OCI-LY3 (cell line): Measurements from ENCODE around the gene FBXL4.
A peak's percentile ranks its signal among the peaks of the same experiment; 100 is the strongest.

Source experiments
- H2AFZ ChIP-seq: fragments of 200-600, 300-600 bp; shearing (Covaris generic); 2 replicates; pipeline ENCODE4 v1.6.0; 2014; ENCODE audit warnings: antibody characterized with exemption, low read depth, low read length
- H3K27ac ChIP-seq: fragments of 200-600, 300-600 bp; sonication (generic); 2 replicates; pipeline ENCODE4 v1.5.1; 2014; ENCODE audit warnings: mild to moderate bottlenecking, low read length, moderate library complexity, mixed read lengths
- H3K27me3 ChIP-seq: fragments of 200-600, 300-600 bp; sonication (generic); 2 replicates; pipeline ENCODE4 v1.6.1; 2014; ENCODE audit warnings: low read depth, low read length, mixed read lengths
- H3K36me3 ChIP-seq: fragments of 200-600, 300-600 bp; sonication (generic); replicated peaks from 2 replicates; pipeline ENCODE3; 2014; ENCODE audit warnings: low read depth, low read length, mixed read lengths
- H3K4me1 ChIP-seq: fragments of 300-600, 200-600 bp; sonication (generic); 2 replicates; pipeline ENCODE4 v1.6.1; 2014; ENCODE audit warnings: low read length, mixed read lengths
- H3K4me2 ChIP-seq: fragments of 200-600, 300-600 bp; sonication (generic); 2 replicates; pipeline ENCODE4 v1.6.1; 2014; ENCODE audit warnings: low read length, mixed read lengths
- H3K4me3 ChIP-seq: fragments of 300-600, 200-600 bp; sonication (generic); 2 replicates; pipeline ENCODE4 v1.5.1; 2014; ENCODE audit warnings: antibody characterized with exemption, mild to moderate bottlenecking, low read length, moderate library complexity
- H3K79me2 ChIP-seq: fragments of 300-600, 200-600 bp; shearing (Covaris generic); 2 replicates; pipeline ENCODE4 v1.6.1; 2014; ENCODE audit warnings: mild to moderate bottlenecking, low read length, mixed read lengths
- H3K9ac ChIP-seq: fragments of 300-600, 200-600 bp; shearing (Covaris generic); 2 replicates; pipeline ENCODE4 v1.6.0; 2014; ENCODE audit warnings: mild to moderate bottlenecking, low read length, moderate library complexity
- H3K9me3 ChIP-seq: fragments of 200-600, 300-600 bp; shearing (Covaris generic); 2 replicates; pipeline ENCODE4 v1.6.1; 2014; ENCODE audit warnings: low read length, mixed read lengths; ENCODE audit not compliant: insufficient read depth
- H4K20me1 ChIP-seq: fragments of 200-600, 300-600 bp; sonication (generic); 2 replicates; pipeline ENCODE4 v1.6.1; 2016; ENCODE audit warnings: low read length, mixed read lengths; ENCODE audit not compliant: insufficient read depth
- EZH2phosphoT487 ChIP-seq: fragments of 200-600 bp; shearing (Covaris generic); IDR thresholded peaks from 2 replicates; pipeline ENCODE4 v1.6.1; 2018; ENCODE audit warnings: antibody characterized with exemption, mixed run types, low read depth
- TF ChIP-seq, protein P1 (sequence below): fragments of 200-600, 300-600 bp; sonication (generic); IDR thresholded peaks from 2 replicates; pipeline ENCODE4 v1.5.1; 2014; ENCODE audit warnings: antibody characterized with exemption, low read length, low read depth

FBXL4 gene

DNA sequence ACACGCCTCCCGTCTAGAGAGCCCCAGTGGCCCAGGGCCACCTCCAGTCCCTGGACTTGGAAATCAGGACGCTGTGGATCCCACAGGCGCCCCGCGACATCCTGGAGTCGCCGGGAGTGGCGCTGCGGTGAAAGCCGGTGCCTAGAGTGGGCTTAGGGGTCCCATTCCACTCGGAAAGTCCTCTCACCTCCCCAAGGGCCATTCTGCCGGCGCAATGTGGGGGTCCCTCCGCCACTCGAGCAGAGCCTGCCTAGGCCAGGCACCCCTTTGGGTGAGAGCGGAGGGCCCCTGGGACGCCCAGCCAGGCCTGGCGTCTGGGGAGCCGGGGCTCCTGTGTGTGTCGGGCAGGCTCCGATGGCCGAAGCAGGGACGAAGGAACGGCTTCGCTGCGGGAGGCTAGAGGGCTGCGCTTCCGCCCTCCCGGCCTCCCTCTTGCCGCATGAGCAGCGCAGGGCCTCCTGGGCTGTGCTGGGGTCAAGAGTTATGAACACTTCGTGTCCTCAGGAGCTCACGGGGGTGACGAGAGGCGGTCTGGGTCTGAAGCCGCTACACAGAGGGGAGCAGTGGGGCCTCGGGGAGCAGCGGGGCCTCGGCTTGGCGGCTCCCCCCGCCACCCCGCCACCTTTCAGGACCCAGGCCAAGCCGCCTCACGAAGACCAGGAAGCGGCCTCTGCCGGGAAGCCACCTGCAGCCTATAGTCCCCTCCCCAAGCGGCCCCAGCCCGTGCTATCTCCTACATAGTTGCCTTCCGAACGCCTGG, 99.8 kb downstream of the FBXL4 start:
- Histone ChIP-seq H3K4me1 (no peaks in the 10 kb centered on the region), H3K9me3 (no peaks in the 10 kb centered on the region), H3K36me3 (no peaks in the 10 kb centered on the region), H3K27ac (no peak overlapping the region), H4K20me1 (no peaks in the 10 kb centered on the region), H3K79me2 (no peaks in the 10 kb centered on the region), H3K27me3 (no peaks in the 10 kb centered on the region), H3K4me3 (no peak overlapping the region), H2AFZ (no peak overlapping the region), H3K9ac (no peak overlapping the region), H3K4me2 (no peak overlapping the region)
- TF ChIP-seq EZH2phosphoT487: no peak
- TF ChIP-seq, protein P1, sequence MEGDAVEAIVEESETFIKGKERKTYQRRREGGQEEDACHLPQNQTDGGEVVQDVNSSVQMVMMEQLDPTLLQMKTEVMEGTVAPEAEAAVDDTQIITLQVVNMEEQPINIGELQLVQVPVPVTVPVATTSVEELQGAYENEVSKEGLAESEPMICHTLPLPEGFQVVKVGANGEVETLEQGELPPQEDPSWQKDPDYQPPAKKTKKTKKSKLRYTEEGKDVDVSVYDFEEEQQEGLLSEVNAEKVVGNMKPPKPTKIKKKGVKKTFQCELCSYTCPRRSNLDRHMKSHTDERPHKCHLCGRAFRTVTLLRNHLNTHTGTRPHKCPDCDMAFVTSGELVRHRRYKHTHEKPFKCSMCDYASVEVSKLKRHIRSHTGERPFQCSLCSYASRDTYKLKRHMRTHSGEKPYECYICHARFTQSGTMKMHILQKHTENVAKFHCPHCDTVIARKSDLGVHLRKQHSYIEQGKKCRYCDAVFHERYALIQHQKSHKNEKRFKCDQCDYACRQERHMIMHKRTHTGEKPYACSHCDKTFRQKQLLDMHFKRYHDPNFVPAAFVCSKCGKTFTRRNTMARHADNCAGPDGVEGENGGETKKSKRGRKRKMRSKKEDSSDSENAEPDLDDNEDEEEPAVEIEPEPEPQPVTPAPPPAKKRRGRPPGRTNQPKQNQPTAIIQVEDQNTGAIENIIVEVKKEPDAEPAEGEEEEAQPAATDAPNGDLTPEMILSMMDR: no peak

DNA sequence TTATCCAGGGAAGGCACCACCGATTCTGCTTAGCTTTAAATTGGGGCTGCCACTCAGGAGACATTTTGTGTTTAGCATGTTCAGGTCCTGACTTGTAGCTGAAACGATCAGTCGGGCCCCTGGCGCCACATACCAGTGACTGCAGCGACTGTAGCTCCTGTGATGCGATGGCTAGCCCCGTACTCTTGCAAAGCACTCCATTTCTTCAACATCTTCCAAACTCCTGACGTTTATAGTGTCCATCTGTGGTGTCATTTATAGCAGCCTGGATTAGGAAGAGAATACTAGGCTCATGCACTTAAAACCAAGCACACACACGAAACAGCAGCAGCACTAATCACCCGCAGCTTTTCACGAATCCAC, 100.3 kb downstream of the FBXL4 start:
- no peaks in the 10 kb centered on the region for H3K27me3 ChIP-seq
- no peak overlapping the region for H3K4me2 ChIP-seq
- H3K4me1 ChIP-seq: no peaks in the 10 kb centered on the region
- TF ChIP-seq EZH2phosphoT487: no peak
- TF ChIP-seq, protein P1: no peak
- no peak overlapping the region for H3K9ac ChIP-seq
- H2AFZ ChIP-seq: no peak overlapping the region
- no peak overlapping the region for H3K4me3 ChIP-seq
- H3K9me3 ChIP-seq: no peaks in the 10 kb centered on the region
- no peaks in the 10 kb centered on the region for H4K20me1 ChIP-seq
- H3K36me3 ChIP-seq: no peaks in the 10 kb centered on the region
- no peak overlapping the region for H3K27ac ChIP-seq
- H3K79me2 ChIP-seq: no peaks in the 10 kb centered on the region

DNA sequence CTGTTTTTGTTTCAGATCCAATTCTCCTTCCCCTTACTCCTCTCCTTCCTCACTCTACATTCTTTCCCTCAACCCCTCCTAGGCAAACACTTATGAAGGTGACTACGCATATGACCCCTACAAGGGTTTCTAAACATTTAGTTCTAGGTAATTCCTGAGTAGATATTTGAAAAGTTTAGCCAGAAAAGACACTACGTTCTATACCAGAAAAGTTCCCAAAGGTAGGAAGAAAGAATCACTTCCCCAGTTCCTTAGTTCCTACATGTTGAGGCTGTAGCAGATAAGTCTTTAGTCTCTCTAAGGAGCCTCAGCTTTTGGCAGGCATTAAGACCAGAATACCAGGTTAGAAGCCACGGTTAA, 101.7 kb downstream of the FBXL4 start:
- Histone ChIP-seq H3K4me2 (0 out of 2 replicates have a peak overlapping the region, but pooled peaks have one; percentile 96), H3K4me3 (no peak overlapping the region), H3K4me1 (no peaks in the 10 kb centered on the region), H3K9me3 (no peaks in the 10 kb centered on the region), H3K27me3 (no peaks in the 10 kb centered on the region), H3K79me2 (no peaks in the 10 kb centered on the region), H3K27ac (no peak overlapping the region), H4K20me1 (no peaks in the 10 kb centered on the region), H2AFZ (no peak overlapping the region), H3K9ac (no peak overlapping the region), H3K36me3 (no peaks in the 10 kb centered on the region)
- no peak for TF ChIP-seq EZH2phosphoT487
- TF ChIP-seq, protein P1: no peak

DNA sequence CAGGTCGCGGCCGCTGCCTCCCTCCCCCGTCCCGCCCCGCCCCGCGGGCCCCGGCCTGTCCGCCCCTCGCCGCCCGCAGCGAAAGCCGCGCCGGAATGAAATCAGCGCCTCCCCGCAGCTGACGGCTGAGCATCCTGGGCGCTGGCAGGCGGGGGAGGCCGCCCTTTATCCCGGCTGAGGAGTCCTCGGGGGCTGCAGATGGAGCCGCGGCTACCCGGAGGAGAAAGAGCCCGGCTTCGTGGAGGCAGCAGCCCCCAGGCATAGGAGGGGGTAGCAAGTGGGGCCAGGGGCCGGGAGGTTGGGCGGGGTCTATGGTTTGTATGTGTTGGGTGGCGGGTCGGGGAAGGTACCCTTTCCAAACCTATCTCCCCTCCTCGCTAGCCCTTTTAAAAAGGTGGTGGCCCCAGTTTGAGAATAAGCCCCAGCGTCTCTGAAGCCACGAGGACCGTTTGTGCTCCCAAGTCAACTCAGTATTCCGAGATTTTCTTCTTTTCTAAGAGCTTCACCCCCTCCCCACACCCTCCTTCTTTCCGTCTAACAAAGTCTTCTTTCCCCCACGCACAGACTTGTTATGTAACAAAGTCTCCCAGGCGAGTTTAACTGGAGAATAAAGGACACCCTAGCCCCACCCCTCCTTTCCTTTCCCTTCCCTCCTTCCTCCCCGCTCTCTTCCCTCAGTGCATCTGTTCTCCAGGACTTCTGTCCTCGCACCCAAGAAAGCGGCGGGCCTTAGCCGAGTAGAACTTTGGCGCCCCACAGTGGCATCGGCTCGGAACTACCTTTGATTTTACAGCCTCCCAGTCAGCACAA, 102.3 kb downstream of the FBXL4 start:
- Histone ChIP-seq H3K79me2 (no peaks in the 10 kb centered on the region), H3K4me1 (no peaks in the 10 kb centered on the region), H3K27me3 (no peaks in the 10 kb centered on the region), H2AFZ (peak overlapping the region; percentile 65; the same call in 1 of the 2 replicates), H3K27ac (no peak overlapping the region), H3K9me3 (no peaks in the 10 kb centered on the region), H3K4me3 (peak overlapping the region; percentile 80), H4K20me1 (no peaks in the 10 kb centered on the region), H3K9ac (peak overlapping the region; percentile 20; the same call in 1 of the 2 replicates), H3K36me3 (no peaks in the 10 kb centered on the region), H3K4me2 (peak overlapping the region; percentile 96)
- no peak for TF ChIP-seq EZH2phosphoT487
- TF ChIP-seq, protein P1: peak; percentile 77
